Ovary (tissue), 3 donors: Measurements from ENCODE around the gene C4B.
"Not testable (repeated sequence)": the region's sequence is repeated elsewhere in the genome, so short reads cannot be mapped to it uniquely, and the experiment has no call there.

ENCODE experiments used
- CTCF ChIP-seq, 3 donors: fragments of 450-650 bp in 2 of 3; fragments of 200-600 bp in 1 of 3; IDR thresholded peaks; one replicate each; pipeline versions ENCODE4 v1.5.1 to v1.8.0; 2016 to 2022; ENCODE audit warnings: antibody characterized with exemption in 3 of 3, mild to moderate bottlenecking in 1 of 3
- EP300 ChIP-seq: sonication (generic); formaldehyde crosslinking; IDR thresholded peaks from one replicate; pipeline ENCODE4 v1.6.1; 2017; ENCODE audit warnings: antibody characterized with exemption
- POLR2A ChIP-seq: fragments of 450-650 bp; IDR thresholded peaks from one replicate; pipeline ENCODE4 v1.6.1; 2017; ENCODE audit warnings: antibody characterized with exemption, mild to moderate bottlenecking, moderate library complexity
- donor health status: DM: no; HTN: no; CAD: no.

GRCh38 chr6:32038878-32039277 lies 24.3 kb downstream of the C4B start:
- not testable (repeated sequence) for TF ChIP-seq POLR2A; CTCF (IDR thresholded peaks at IDR 0.05); EP300
